ENCODE measurements around the gene CRYBG2.
"Not testable (repeated sequence)": the region's sequence is repeated elsewhere in the genome, so short reads cannot be mapped to it uniquely, and the experiment has no call there.

CRYBG2 gene

GRCh38 chr1:26395754-26396153, 41.8 kb upstream of the CRYBG2 start:
- no peak for TF ChIP-seq MAX (IDR thresholded peaks at IDR 0.05; ENCODE audit: low read depth, low read length)
- no peak for TF ChIP-seq MYC (IDR thresholded peaks at IDR 0.05; ENCODE audit: low read depth, low read length)
- H3K4me3 ChIP-seq (ENCODE audit: low read depth, low read length): no peak overlapping the region
- DNase-seq (ENCODE audit: low read depth): no peak

GRCh38 chr1:26391450-26391849, 37.5 kb upstream of the CRYBG2 start:
- no peak overlapping the region for H3K4me3 ChIP-seq (ENCODE audit: low read depth, low read length)
- TF ChIP-seq CTCF (IDR thresholded peaks at IDR 0.05; ENCODE audit: low read depth, low read length): peak; percentile 88
- no peak for TF ChIP-seq POLR2A (IDR thresholded peaks at IDR 0.05; ENCODE audit: extremely low read depth, insufficient read length)
- 0 out of 2 replicates have a peak, but pooled peaks have one; percentile 4 for TF ChIP-seq MAX (IDR thresholded peaks at IDR 0.05; ENCODE audit: low read depth, low read length)
- TF ChIP-seq MYC (IDR thresholded peaks at IDR 0.05; ENCODE audit: low read depth, low read length): no peak
- DNase-seq (ENCODE audit: low read depth): peak; percentile 74

- no peak for TF ChIP-seq MAX (IDR thresholded peaks at IDR 0.05; ENCODE audit: low read depth, low read length)
- TF ChIP-seq MYC (IDR thresholded peaks at IDR 0.05; ENCODE audit: low read depth, low read length): no peak
- TF ChIP-seq POLR2A (IDR thresholded peaks at IDR 0.05; ENCODE audit: extremely low read depth, insufficient read length): no peak
- TF ChIP-seq CTCF (IDR thresholded peaks at IDR 0.05; ENCODE audit: low read depth, low read length): no peak
- no peak for DNase-seq (ENCODE audit: low read depth)
Measured at GRCh38 chr1:26389604-26390247, 35.8 kb upstream of the CRYBG2 start.

GRCh38 chr1:26388791-26389445, 35.0 kb upstream of the CRYBG2 start:
- H3K4me3 ChIP-seq (ENCODE audit: low read depth, low read length): no peak overlapping the region
- no peak for DNase-seq (ENCODE audit: low read depth)
- TF ChIP-seq MAX (IDR thresholded peaks at IDR 0.05; ENCODE audit: low read depth, low read length) (no peak), POLR2A (IDR thresholded peaks at IDR 0.05; ENCODE audit: extremely low read depth, insufficient read length) (no peak), MYC (IDR thresholded peaks at IDR 0.05; ENCODE audit: low read depth, low read length) (no peak), CTCF (IDR thresholded peaks at IDR 0.05; ENCODE audit: low read depth, low read length) (no peak)

More at GRCh38 chr1:26389604-26390247, 35.8 kb upstream of the CRYBG2 start:
- H3K4me3 ChIP-seq (ENCODE audit: low read depth, low read length): no peak overlapping the region

- DNase-seq (ENCODE audit: low read depth): peak; percentile 65
- H3K4me3 ChIP-seq (ENCODE audit: low read depth, low read length): no peak overlapping the region
- TF ChIP-seq MAX (IDR thresholded peaks at IDR 0.05; ENCODE audit: low read depth, low read length) (no peak), POLR2A (IDR thresholded peaks at IDR 0.05; ENCODE audit: extremely low read depth, insufficient read length) (no peak), CTCF (IDR thresholded peaks at IDR 0.05; ENCODE audit: low read depth, low read length) (no peak), MYC (IDR thresholded peaks at IDR 0.05; ENCODE audit: low read depth, low read length) (no peak)
Measured at GRCh38 chr1:26387447-26387846, 33.5 kb upstream of the CRYBG2 start.

- not testable (repeated sequence) for H3K4me3 ChIP-seq (ENCODE audit: low read depth, low read length); DNase-seq (ENCODE audit: low read depth)
Measured at GRCh38 chr1:26385063-26385462, 31.1 kb upstream of the CRYBG2 start.
